Measurements from ENCODE around the gene CDK5RAP2. TPM values are rescaled to one million over a fixed set of nuclear protein-coding genes. Genes with fewer than 3 reads are reported as not detected.

Gene CDK5RAP2
- total RNA-seq, 1 donor from 2014 or later: 54.5 TPM

DNA sequence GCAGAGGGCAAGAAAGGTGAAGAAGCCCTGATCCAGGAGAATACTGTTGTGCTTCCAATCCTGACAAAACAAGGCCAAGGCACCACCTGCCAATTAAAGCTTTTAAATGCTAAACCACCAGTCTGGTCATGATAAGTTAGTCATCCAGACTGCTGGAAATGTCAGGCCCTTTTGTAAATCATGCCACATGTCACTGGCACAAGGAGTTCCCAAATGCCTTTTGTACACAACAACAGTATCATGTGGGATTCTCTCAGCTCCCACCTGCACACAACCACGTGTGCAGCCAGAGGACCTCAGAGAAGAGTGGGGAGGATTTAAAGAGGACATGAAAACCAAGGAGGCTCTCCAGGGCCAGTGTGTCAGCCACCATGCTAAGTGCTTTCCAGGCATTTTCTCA, 99.3 kb downstream of the CDK5RAP2 start:
- TF ChIP-seq, protein P1, sequence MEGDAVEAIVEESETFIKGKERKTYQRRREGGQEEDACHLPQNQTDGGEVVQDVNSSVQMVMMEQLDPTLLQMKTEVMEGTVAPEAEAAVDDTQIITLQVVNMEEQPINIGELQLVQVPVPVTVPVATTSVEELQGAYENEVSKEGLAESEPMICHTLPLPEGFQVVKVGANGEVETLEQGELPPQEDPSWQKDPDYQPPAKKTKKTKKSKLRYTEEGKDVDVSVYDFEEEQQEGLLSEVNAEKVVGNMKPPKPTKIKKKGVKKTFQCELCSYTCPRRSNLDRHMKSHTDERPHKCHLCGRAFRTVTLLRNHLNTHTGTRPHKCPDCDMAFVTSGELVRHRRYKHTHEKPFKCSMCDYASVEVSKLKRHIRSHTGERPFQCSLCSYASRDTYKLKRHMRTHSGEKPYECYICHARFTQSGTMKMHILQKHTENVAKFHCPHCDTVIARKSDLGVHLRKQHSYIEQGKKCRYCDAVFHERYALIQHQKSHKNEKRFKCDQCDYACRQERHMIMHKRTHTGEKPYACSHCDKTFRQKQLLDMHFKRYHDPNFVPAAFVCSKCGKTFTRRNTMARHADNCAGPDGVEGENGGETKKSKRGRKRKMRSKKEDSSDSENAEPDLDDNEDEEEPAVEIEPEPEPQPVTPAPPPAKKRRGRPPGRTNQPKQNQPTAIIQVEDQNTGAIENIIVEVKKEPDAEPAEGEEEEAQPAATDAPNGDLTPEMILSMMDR (IDR thresholded peaks at IDR 0.05): no peak
- TF ChIP-seq POLR2AphosphoS5 (IDR thresholded peaks at IDR 0.05; ENCODE audit: insufficient read depth in 1 of 2, low read depth in 1 of 2) (no peak), POLR2A (IDR thresholded peaks at IDR 0.05) (no peak)

GRCh38 chr9:120478208-120478607, 101.8 kb downstream of the CDK5RAP2 start:
- Histone ChIP-seq H3K27me3 (no peaks in the 10 kb centered on the region), H3K4me1 (peaks cover 22% of the 10 kb centered on the region), H3K36me3 (peaks cover 0 to 24% of the 10 kb centered on the region in 2 donors), H3K9me3 (no peaks in the 10 kb centered on the region), H3K4me3 (no peak overlapping the region), H3K27ac (no peak overlapping the region)
- DNase-seq (ENCODE audit: extremely low spot score in 2 of 2): no peak
- TF ChIP-seq POLR2AphosphoS5 (IDR thresholded peaks at IDR 0.05; ENCODE audit: insufficient read depth in 1 of 2, low read depth in 1 of 2): no peak
- no peak for TF ChIP-seq POLR2A (IDR thresholded peaks at IDR 0.05)
- TF ChIP-seq, protein P1 (IDR thresholded peaks at IDR 0.05): no peak
- intact Hi-C loops (cut with DNase I): no loop called here

More for the DNA sequence above, 99.3 kb downstream of the CDK5RAP2 start:
- peak overlapping the region; percentile 36 for H3K27ac ChIP-seq
- H3K9me3 ChIP-seq: no peaks in the 10 kb centered on the region
- intact Hi-C loops (cut with DNase I): no loop called here
- no peak for DNase-seq (ENCODE audit: extremely low spot score in 2 of 2)
- no peaks in the 10 kb centered on the region for H3K27me3 ChIP-seq
- H3K4me3 ChIP-seq: no peak overlapping the region
- H3K36me3 ChIP-seq: peaks cover 0 to 22% of the 10 kb centered on the region in 2 donors
- peaks cover 22% of the 10 kb centered on the region for H3K4me1 ChIP-seq

DNA sequence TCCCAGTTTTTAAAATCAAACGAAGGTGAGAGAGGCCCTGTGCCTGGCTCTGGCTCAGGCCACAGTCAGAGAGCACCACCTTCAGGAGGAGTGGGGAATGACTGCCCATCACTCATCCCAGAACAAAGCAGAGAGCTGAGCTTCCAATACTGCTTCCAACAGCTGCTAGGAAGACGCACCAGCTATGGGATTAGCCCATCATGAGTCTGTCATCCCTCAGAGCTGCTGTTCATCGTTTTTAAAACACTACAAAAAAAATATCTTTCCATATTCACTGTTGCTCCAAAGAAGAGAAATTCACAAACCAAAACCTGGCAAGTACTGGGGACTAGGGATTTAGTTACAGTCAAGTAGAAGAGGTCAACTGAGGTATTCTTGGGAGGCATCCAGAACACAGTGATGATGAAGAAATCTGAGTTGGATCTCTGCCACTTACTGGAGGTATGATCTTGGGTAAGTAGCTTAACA, 102.4 kb downstream of the CDK5RAP2 start:
- Histone ChIP-seq H3K27ac (no peak overlapping the region), H3K36me3 (peaks cover 0 to 24% of the 10 kb centered on the region in 2 donors), H3K27me3 (no peaks in the 10 kb centered on the region), H3K4me3 (no peak overlapping the region), H3K9me3 (no peaks in the 10 kb centered on the region), H3K4me1 (peaks cover 22% of the 10 kb centered on the region)
- DNase-seq (ENCODE audit: extremely low spot score in 2 of 2): no peak
- TF ChIP-seq POLR2AphosphoS5 (IDR thresholded peaks at IDR 0.05; ENCODE audit: insufficient read depth in 1 of 2, low read depth in 1 of 2) (no peak), POLR2A (IDR thresholded peaks at IDR 0.05) (no peak)
- TF ChIP-seq, protein P1 (IDR thresholded peaks at IDR 0.05): peak in 2 of 3 experiments; percentile 40 to 54
- intact Hi-C loops (cut with DNase I): no loop called here

GRCh38 chr9:120475341-120475740, 104.6 kb downstream of the CDK5RAP2 start:
- Histone ChIP-seq H3K27ac (no peak overlapping the region), H3K4me3 (no peak overlapping the region), H3K4me1 (peaks cover 13% of the 10 kb centered on the region), H3K9me3 (no peaks in the 10 kb centered on the region), H3K27me3 (no peaks in the 10 kb centered on the region), H3K36me3 (peaks cover 0 to 29% of the 10 kb centered on the region in 2 donors)
- DNase-seq (ENCODE audit: extremely low spot score in 2 of 2): peak in 1 of 2 donors; percentile 78
- TF ChIP-seq, protein P1 (IDR thresholded peaks at IDR 0.05): no peak
- TF ChIP-seq POLR2AphosphoS5 (IDR thresholded peaks at IDR 0.05; ENCODE audit: insufficient read depth in 1 of 2, low read depth in 1 of 2) (no peak), POLR2A (IDR thresholded peaks at IDR 0.05) (no peak)
- intact Hi-C loops (cut with DNase I): no loop called here

- peaks cover 11% of the 10 kb centered on the region for H3K4me1 ChIP-seq
- H3K4me3 ChIP-seq: no peak overlapping the region
- peaks cover 0 to 29% of the 10 kb centered on the region in 2 donors for H3K36me3 ChIP-seq
- TF ChIP-seq, protein P1 (IDR thresholded peaks at IDR 0.05): no peak
- TF ChIP-seq POLR2A (IDR thresholded peaks at IDR 0.05): no peak
- TF ChIP-seq POLR2AphosphoS5 (IDR thresholded peaks at IDR 0.05; ENCODE audit: insufficient read depth in 1 of 2, low read depth in 1 of 2): no peak
- DNase-seq (ENCODE audit: extremely low spot score in 2 of 2): no peak
- intact Hi-C loops (cut with DNase I): no loop called here
- no peaks in the 10 kb centered on the region for H3K9me3 ChIP-seq
- H3K27ac ChIP-seq: no peak overlapping the region
- no peaks in the 10 kb centered on the region for H3K27me3 ChIP-seq
These were observed 105.2 kb downstream of the CDK5RAP2 start for GRCh38 chr9:120474591-120475243.

All from vagina (tissue), 2 donors.